ENCODE data around the gene FAM118A. TPM values are rescaled to one million over a fixed set of nuclear protein-coding genes. Genes with fewer than 3 reads are reported as not detected.

FAM118A gene
- total and polyA plus RNA-seq, 9 of the 15 experiments (the other 6 are each of a cell fraction or from before 2014, with no cell fraction given) = 17.0 to 223 (median 59.4) TPM

DNA sequence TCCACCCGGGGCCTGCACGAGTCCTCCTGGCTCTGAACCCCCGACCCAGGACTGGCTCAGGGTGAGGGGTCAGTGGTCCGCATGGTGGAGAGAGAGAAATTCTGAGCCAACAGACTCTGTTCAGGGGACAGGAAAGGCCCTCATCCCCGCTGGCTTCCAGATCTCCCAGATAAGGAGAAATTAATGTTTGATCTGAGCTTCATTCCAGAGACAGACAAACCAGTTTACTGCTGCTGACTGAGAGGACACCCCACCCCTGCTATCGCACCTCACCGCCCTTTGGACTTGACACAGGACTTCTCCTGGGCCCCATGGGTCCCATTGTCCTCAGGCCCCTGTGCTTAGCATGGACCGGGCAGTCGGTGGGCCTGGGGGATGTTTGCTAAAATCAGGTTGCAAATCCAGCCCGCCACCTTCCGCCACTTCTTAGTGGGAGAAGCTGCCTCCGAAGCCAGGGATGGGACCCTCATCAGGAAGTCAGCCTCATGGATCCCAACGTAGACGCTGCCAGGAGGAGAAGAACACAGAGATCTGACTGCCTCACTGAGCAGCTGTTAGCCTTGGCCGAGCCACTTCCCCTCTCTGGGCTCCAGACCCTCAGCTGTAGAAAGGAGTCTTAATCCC lies 36.2 kb upstream of the FAM118A start:
- no TSS peak for BruUV-seq (replicated peaks)
- no peak overlapping the region for H3K27ac ChIP-seq (ENCODE audit: extremely low read depth, low read depth, low read length)
- H3K9me1 ChIP-seq (ENCODE audit: control insufficient read depth, insufficient read depth, low read length) = no peaks in the 10 kb centered on the region
- no peaks in the 10 kb centered on the region for H3K79me2 ChIP-seq (ENCODE audit: control insufficient read depth, insufficient read depth, low read length)
- H3K36me3 ChIP-seq (ENCODE audit: control insufficient read depth, insufficient read depth, low read length) = no peaks in the 10 kb centered on the region
- TF ChIP-seq SPI1 (IDR thresholded peaks at IDR 0.05; ENCODE audit: borderline replicate concordance, low read depth, low read length) (0 out of 2 replicates have a peak, but pooled peaks have one; percentile 11), ZNF449 (CRISPR knock-in tag; IDR thresholded peaks at IDR 0.05) (no peak), KDM4B (IDR thresholded peaks at IDR 0.05; ENCODE audit: borderline replicate concordance in 2 of 2, low read depth in 1 of 2) (no peak), SOX6 (IDR thresholded peaks at IDR 0.05) (no peak), CREB3L1 (IDR thresholded peaks at IDR 0.05; ENCODE audit: borderline replicate concordance, low read depth) (no peak), KLF10 (CRISPR knock-in tag; IDR thresholded peaks at IDR 0.05) (no peak)
- TF ChIP-seq, protein P1, sequence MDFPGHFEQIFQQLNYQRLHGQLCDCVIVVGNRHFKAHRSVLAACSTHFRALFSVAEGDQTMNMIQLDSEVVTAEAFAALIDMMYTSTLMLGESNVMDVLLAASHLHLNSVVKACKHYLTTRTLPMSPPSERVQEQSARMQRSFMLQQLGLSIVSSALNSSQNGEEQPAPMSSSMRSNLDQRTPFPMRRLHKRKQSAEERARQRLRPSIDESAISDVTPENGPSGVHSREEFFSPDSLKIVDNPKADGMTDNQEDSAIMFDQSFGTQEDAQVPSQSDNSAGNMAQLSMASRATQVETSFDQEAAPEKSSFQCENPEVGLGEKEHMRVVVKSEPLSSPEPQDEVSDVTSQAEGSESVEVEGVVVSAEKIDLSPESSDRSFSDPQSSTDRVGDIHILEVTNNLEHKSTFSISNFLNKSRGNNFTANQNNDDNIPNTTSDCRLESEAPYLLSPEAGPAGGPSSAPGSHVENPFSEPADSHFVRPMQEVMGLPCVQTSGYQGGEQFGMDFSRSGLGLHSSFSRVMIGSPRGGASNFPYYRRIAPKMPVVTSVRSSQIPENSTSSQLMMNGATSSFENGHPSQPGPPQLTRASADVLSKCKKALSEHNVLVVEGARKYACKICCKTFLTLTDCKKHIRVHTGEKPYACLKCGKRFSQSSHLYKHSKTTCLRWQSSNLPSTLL (IDR thresholded peaks at IDR 0.05) = no peak
- ChIA-PET POLR2A (no interaction called here), CTCF (ENCODE audit: low intra/inter-chr PET ratio) (no interaction called here)
- no peak for ATAC-seq
- no peak overlapping the region for H3K4me3 ChIP-seq
- no peaks in the 10 kb centered on the region for H3K9me3 ChIP-seq (replicated peaks; ENCODE audit: control insufficient read depth, insufficient read depth, low read depth, low read length)
- DNase-seq (ENCODE audit: extremely low read depth in 1 of 4, low spot score in 3 of 4) = no peak
- intact Hi-C loops (cut with micrococcal nuclease) (no loop called here), in situ Hi-C loops (cut with MboI) (no loop called here)
- 21% methylated on average over 6 of the region's 15 CpGs for WGBS (ENCODE audit: insufficient coverage, low coverage, missing lambda C conversion rate)
- peaks cover 0 to 8% of the 10 kb centered on the region in 2 experiments; a peak in 2 of 5 replicates for H3K27me3 ChIP-seq (ENCODE audit: control insufficient read depth in 2 of 2, insufficient read depth in 2 of 2, low read length in 2 of 2)
- no peaks in the 10 kb centered on the region for H4K20me1 ChIP-seq (replicated peaks; ENCODE audit: control insufficient read depth, insufficient read depth, low read length)
- H3K9ac ChIP-seq (ENCODE audit: insufficient read depth in 1 of 2, low read depth in 2 of 2, low read length in 2 of 2) = no peak overlapping the region
- no peak for FAIRE-seq
- no peak overlapping the region for H2AFZ ChIP-seq (ENCODE audit: low read depth, low read length)
- no peak overlapping the region for H3K4me2 ChIP-seq (ENCODE audit: insufficient read depth, low read length)
- H3K4me1 ChIP-seq (replicated peaks in 1 of 2; ENCODE audit: control insufficient read depth in 2 of 2, insufficient read depth in 2 of 2, low read length in 2 of 2) = peaks cover 0 to 9% of the 10 kb centered on the region in 2 experiments; a peak in 3 of 5 replicates

Measured in K562 (cell line).